ENCODE measurements around the gene STK35.

Gene STK35

DNA sequence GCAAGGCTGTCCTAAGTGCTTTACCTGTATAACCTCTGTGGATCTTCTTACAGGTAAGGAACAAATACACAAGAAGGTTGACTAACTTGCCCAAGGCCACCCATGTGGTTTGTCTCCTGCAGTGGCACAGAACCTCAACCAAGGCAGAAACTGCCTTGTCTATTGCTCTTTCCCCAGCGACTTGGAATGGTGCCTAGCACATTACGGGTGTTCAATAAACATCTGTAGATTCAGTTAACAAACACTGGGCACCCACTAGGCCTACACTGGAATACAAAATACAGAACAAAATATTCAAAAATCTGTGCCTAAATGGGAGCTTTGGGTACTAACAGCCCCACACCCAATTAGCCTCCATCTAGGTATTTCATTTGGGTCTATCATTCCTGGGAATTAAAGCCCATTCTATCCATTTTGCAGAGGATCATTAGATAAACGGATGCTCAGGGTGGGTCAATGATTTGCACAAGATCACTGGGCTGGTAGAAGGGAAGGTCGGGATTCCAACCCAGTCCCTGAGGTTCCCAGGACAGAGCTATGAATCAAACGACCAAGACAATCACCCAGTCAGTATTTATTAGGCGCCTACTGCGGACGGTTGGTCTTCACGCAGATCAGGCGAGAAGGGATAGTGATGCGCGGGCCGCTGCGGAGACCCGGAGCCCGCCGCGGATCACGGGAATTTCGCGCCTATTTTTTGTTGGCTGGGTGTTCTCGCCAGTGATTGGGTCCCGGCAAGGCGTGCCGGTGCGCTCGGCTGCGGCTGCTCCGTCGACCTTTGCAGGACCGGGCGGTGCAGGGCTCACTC lies at the start of gene STK35:
STK35 (plus strand) TSS at position 771 of the 808 bp plus-strand sequence. CDS start 55 bp downstream, outside the sequence.
- TF ChIP-seq, protein P1, sequence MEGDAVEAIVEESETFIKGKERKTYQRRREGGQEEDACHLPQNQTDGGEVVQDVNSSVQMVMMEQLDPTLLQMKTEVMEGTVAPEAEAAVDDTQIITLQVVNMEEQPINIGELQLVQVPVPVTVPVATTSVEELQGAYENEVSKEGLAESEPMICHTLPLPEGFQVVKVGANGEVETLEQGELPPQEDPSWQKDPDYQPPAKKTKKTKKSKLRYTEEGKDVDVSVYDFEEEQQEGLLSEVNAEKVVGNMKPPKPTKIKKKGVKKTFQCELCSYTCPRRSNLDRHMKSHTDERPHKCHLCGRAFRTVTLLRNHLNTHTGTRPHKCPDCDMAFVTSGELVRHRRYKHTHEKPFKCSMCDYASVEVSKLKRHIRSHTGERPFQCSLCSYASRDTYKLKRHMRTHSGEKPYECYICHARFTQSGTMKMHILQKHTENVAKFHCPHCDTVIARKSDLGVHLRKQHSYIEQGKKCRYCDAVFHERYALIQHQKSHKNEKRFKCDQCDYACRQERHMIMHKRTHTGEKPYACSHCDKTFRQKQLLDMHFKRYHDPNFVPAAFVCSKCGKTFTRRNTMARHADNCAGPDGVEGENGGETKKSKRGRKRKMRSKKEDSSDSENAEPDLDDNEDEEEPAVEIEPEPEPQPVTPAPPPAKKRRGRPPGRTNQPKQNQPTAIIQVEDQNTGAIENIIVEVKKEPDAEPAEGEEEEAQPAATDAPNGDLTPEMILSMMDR (IDR thresholded peaks at IDR 0.05; ENCODE audit: low read depth, low read length) = no peak
- peak within 1 kb of the TSS; percentile 92 for H3K4me3 ChIP-seq (ENCODE audit: low read depth, low read length)

DNA sequence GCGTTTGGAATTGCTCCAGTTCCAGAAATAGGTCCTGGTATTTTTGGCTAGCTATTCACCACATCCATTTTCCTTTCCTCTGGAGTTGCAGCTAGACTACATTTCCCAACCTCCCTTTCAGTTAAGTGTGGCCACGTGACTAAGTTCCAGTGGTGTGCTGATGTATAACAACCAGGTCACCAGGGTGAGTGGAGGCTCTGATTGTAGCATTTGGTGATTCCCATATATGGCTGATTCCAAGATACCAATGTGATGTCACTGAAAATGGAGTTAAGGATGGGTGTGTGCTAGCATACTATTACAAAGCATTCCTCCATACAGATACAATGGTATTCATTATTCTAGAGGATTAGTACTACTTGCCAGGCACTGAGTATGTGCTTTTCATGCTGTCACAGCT lies 49.7 kb upstream of the STK35 start:
- H3K4me3 ChIP-seq (ENCODE audit: low read depth, low read length) = no peak overlapping the region
- TF ChIP-seq, protein P1 (IDR thresholded peaks at IDR 0.05; ENCODE audit: low read depth, low read length) = no peak

DNA sequence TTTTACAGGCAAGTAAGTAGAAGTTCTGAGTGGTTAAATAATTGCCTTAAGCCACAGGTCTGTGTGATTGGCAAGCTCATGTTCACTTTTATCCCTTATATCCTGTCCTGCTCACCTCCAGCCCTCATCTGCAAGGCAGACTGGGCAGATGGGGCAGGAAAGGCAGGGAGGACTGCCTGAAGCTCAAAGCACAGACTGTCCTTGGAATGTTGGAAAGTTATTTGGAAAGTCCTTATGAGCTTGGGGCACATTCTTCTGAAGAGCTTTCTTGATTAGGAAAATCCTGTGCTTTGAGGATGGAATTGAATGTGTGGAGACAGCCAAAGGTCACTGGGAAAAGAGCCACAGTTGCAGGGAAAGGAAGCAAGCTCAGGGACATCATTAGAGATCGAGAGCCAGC lies 48.9 kb upstream of the STK35 start:
- TF ChIP-seq, protein P1 (IDR thresholded peaks at IDR 0.05; ENCODE audit: low read depth, low read length) = no peak
- no peak overlapping the region for H3K4me3 ChIP-seq (ENCODE audit: low read depth, low read length)

DNA sequence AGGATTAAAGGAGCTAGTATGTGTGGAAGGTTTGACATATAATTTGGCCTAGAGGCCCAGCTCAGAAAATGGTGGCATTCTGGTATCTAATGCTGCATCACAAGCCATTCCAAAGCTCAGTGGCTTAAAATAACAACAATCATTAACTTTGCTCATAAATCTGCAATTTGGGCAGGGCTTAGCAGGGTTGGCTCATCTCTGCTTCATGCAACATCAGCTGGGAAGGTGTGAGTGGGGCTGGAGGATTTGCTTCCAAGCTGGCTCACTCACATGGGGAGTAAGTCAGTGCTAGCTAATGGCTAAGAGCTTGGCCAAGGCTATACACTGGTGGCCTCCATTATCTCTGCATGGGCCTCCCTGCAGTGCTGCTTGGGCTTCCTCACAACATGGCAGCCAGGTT lies 48.0 kb upstream of the STK35 start:
- TF ChIP-seq, protein P1 (IDR thresholded peaks at IDR 0.05; ENCODE audit: low read depth, low read length) = no peak
- H3K4me3 ChIP-seq (ENCODE audit: low read depth, low read length) = no peak overlapping the region

DNA sequence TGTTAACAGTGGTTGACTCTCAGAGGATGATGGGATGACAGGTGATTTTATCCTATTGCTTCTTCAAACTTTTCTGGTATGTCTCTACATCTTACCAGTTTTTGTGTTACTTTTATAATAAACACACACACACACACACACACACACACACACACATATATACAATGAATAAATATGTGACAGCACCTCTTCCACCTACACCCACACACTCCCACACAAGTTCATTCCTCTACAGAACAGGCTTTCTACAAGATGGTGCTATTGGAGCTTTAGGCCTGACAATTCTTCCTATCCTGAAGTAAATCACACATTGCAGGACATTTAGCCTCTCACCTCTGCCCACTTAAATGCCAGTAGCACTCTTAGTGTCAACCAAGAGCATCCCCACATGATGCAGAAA lies 46.7 kb upstream of the STK35 start:
- TF ChIP-seq, protein P1 (IDR thresholded peaks at IDR 0.05; ENCODE audit: low read depth, low read length) = no peak
- H3K4me3 ChIP-seq (ENCODE audit: low read depth, low read length) = no peak overlapping the region

DNA sequence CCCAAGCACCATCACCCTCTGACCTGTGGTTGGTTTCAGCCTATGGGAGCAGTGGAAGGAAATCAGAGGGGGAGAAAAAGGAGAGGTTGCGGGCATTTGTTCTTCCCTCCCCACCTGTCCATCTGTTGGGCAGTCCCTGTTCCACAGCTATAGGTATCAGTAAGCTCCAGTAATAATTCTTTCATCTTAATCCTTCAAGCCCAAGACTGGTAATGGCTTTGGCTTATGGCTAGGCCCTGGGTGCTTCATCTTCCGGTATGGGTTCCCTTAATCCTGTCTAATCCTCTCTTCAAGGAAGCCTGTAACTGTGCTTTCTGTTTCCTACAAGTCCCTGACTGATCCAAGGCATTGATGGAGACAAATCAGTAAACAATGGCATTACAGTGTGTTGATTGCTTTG lies 42.2 kb upstream of the STK35 start:
- TF ChIP-seq, protein P1 (IDR thresholded peaks at IDR 0.05; ENCODE audit: low read depth, low read length) = no peak
- no peak overlapping the region for H3K4me3 ChIP-seq (ENCODE audit: low read depth, low read length)

DNA sequence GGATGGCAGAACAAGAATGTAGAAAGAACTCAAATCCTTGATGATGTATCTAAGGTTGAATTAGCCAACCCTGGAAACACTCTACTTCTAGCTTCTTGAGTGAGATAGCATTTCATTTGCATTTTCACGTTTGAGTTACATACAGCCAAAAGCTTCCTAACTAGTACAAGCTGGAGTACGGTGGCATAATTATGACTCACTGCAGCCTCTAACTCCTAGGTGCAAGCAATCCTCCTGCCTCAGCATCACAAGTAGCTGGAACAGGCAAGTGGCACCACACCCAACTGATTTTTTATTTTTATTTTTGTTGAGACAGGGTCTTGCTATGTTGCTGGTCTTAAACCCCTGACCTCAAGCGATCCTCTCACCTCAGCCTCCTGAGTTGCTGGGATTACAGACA lies 36.5 kb upstream of the STK35 start:
- TF ChIP-seq, protein P1 (IDR thresholded peaks at IDR 0.05; ENCODE audit: low read depth, low read length) = no peak
- no peak overlapping the region for H3K4me3 ChIP-seq (ENCODE audit: low read depth, low read length)

All from WI38 (cell line).